Mucosa of descending colon (tissue), 3 donors: ENCODE data around the gene EPOP. TPM values are rescaled to one million over a fixed set of nuclear protein-coding genes. Genes with fewer than 3 reads are reported as not detected.

Experiments used
- ATAC-seq: fragments of 200-7000 bp; cut with Tn5 transposase; one replicate; pipeline ENCODE4 v1.9.1; 2020; ENCODE audit warnings: mild to moderate bottlenecking, moderate library complexity
- DNase-seq, 3 donors: peaks; one replicate each; pipeline ENCODE4 v3.0.0-alpha.2; 2020
- H3K36me3 ChIP-seq: fragments of 200-600 bp; one replicate; pipeline ENCODE4 v1.8.0; 2021; ENCODE audit warnings: low read depth, mild to moderate bottlenecking
- H3K4me1 ChIP-seq: fragments of 200-600 bp; one replicate; pipeline ENCODE4 v1.8.0; 2021; ENCODE audit warnings: low read depth, mild to moderate bottlenecking
- H3K4me3 ChIP-seq: fragments of 200-600 bp; one replicate; pipeline ENCODE4 v1.8.0; 2021; ENCODE audit warnings: mild to moderate bottlenecking
- H3K9me3 ChIP-seq: fragments of 200-600 bp; one replicate; pipeline ENCODE4 v1.8.0; 2021; ENCODE audit warnings: mild to moderate bottlenecking
- CTCF ChIP-seq: fragments of 200-600 bp; IDR thresholded peaks from one replicate; pipeline ENCODE4 v1.8.0; 2022; ENCODE audit warnings: antibody characterized with exemption, mild to moderate bottlenecking
- intact Hi-C, 2 donors: fragments of 100-400 bp; cut with DNase I in 1 of 2; cut with micrococcal nuclease in 1 of 2; formaldehyde crosslinking; loops; one replicate each; pipeline versions ENCODE4 v1.11.0 to v1.11.1; 2022; cut with DNase I, micrococcal nuclease
- total RNA-seq, 3 donors: library from RNA; stranded (reverse); fragmentation: NEBNext Ultra II Directional in 2 of 3; extraction: Animal tissue kit (Norgen Biotek cat#: 25700) in 2 of 3; gene quantifications; one replicate each; pipeline versions ENCODE4 v1.2.1 to v1.2.4, GENCODE V29; 2021 to 2023
- donor health status: DM: no; HTN: no; CAD: no; lungs with moderate emphysema.
- donor health status: DM: no; HTN: no; CAD: no.
- donor health status: DM: no; HTN: yes; CAD: no.

The EPOP gene
- total RNA-seq, 3 donors from 2014 or later, result 0.75 to 1.1 TPM; not detected in 1

- no peak for DNase-seq
- Histone ChIP-seq H3K4me1 (peaks cover 6% of the 10 kb centered on the region), H3K9me3 (no peaks in the 10 kb centered on the region), H3K4me3 (no peak overlapping the region), H3K36me3 (no peaks in the 10 kb centered on the region)
- TF ChIP-seq CTCF, result no peak
- no peak for ATAC-seq
- intact Hi-C loops, result no loop called here
These were observed 33.1 kb upstream of the EPOP start for GRCh38 chr17:38707678-38708351.

- Histone ChIP-seq H3K36me3 (no peaks in the 10 kb centered on the region), H3K4me1 (peaks cover 6% of the 10 kb centered on the region), H3K4me3 (peak overlapping the region; percentile 68), H3K9me3 (no peaks in the 10 kb centered on the region)
- no peak for TF ChIP-seq CTCF
- intact Hi-C loops, result no loop called here
- no peak for ATAC-seq
- peak in 2 of 3 donors; percentile 52 to 63 for DNase-seq
These were observed 31.9 kb upstream of the EPOP start for GRCh38 chr17:38706505-38707216.

- peaks cover 12% of the 10 kb centered on the region for H3K4me1 ChIP-seq
- H3K4me3 ChIP-seq, result peak overlapping the region; percentile 68
- ATAC-seq (no peak), DNase-seq (peak; percentile 70 to 76 (median 73))
- no peaks in the 10 kb centered on the region for H3K36me3 ChIP-seq
- no peaks in the 10 kb centered on the region for H3K9me3 ChIP-seq
- intact Hi-C loops, result no loop called here
- TF ChIP-seq CTCF, result no peak
These were observed 31.2 kb upstream of the EPOP start for GRCh38 chr17:38705803-38706504.

DNA sequence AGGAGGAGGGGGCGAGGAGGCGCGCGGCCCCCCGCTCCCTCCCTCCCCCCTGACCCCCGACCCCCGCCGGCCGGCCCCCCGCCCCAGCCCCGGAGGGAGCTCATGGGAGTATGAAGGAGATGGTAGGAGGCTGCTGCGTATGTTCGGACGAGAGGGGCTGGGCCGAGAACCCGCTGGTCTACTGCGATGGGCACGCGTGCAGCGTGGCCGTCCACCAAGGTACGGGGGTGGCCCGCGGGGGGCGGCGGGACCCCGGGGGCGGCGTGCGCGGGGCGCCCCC is 30.7 kb upstream of the EPOP start:
- DNase-seq (peak in 1 of 3 donors; percentile 72), ATAC-seq (no peak)
- intact Hi-C loops, result no loop called here
- H3K4me3 ChIP-seq, result peak overlapping the region; percentile 68
- no peak for TF ChIP-seq CTCF
- no peaks in the 10 kb centered on the region for H3K9me3 ChIP-seq
- H3K36me3 ChIP-seq, result no peaks in the 10 kb centered on the region
- H3K4me1 ChIP-seq, result peaks cover 12% of the 10 kb centered on the region

GRCh38 chr17:38704606-38705522 is 30.1 kb upstream of the EPOP start, which contains the start of gene MLLT6:
MLLT6 (plus strand) TSS chr17:38705273; CDS start chr17:38705633, 360 bp downstream.
- peaks cover 12% of the 10 kb centered on the region for H3K4me1 ChIP-seq

More at GRCh38 chr17:38704606-38705522, 30.1 kb upstream of the EPOP start, which contains the start of gene MLLT6:
- H3K4me3 ChIP-seq, result peak within 1 kb of the TSS; percentile 68
- no peaks in the 10 kb centered on the region for H3K9me3 ChIP-seq
- no peaks in the 10 kb centered on the region for H3K36me3 ChIP-seq
- peak; percentile 44 for ATAC-seq
- peak; percentile 83 to 89 (median 87) for DNase-seq
- no peak for TF ChIP-seq CTCF
- intact Hi-C loops, result no loop called here
